Parathyroid adenoma (tissue), 2 donors: ENCODE results near the gene ADGRD1.

Experiments
- H2AFZ ChIP-seq: fragments of 300-600 bp; sonication (generic); one replicate; pipeline ENCODE4 v1.7.0; 2017; ENCODE audit warnings: antibody characterized with exemption, mild to moderate bottlenecking
- H3K27ac ChIP-seq: fragments of 300-600 bp; sonication (generic); one replicate; pipeline ENCODE4 v1.7.0; 2017
- H3K27me3 ChIP-seq: fragments of 300-600 bp; sonication (generic); one replicate; pipeline ENCODE4 v1.7.0; 2017; ENCODE audit warnings: low read length; ENCODE audit not compliant: control insufficient read depth, insufficient read depth
- H3K36me3 ChIP-seq: fragments of 300-600 bp; sonication (generic); one replicate; pipeline ENCODE4 v1.7.0; 2017; ENCODE audit warnings: low read length; ENCODE audit not compliant: control insufficient read depth, insufficient read depth
- H3K4me1 ChIP-seq: fragments of 300-600 bp; sonication (generic); one replicate; pipeline ENCODE4 v1.7.0; 2017; ENCODE audit warnings: control low read depth
- H3K4me2 ChIP-seq: fragments of 300-600 bp; sonication (generic); one replicate; pipeline ENCODE4 v1.7.0; 2017; ENCODE audit warnings: low read length
- H3K4me3 ChIP-seq: fragments of 300-600 bp; sonication (generic); one replicate; pipeline ENCODE4 v1.7.0; 2017; ENCODE audit warnings: low read depth, low read length
- H3K79me2 ChIP-seq: fragments of 300-600 bp; sonication (generic); one replicate; pipeline ENCODE4 v1.7.0; 2017; ENCODE audit warnings: control low read depth
- H3K9ac ChIP-seq: fragments of 300-600 bp; sonication (generic); one replicate; pipeline ENCODE4 v1.7.0; 2017; ENCODE audit warnings: mild to moderate bottlenecking
- H3K9me3 ChIP-seq: fragments of 300-600 bp; sonication (generic); one replicate; pipeline ENCODE4 v1.7.0; 2017; ENCODE audit warnings: low read length; ENCODE audit not compliant: control insufficient read depth
- CTCF ChIP-seq: fragments of 300-600 bp; sonication (generic); IDR thresholded peaks from one replicate; pipeline ENCODE4 v1.7.0; 2017; ENCODE audit warnings: antibody characterized with exemption, mild to moderate bottlenecking
- donor health status: primary hyperparathyroidism.

The ADGRD1 gene

DNA sequence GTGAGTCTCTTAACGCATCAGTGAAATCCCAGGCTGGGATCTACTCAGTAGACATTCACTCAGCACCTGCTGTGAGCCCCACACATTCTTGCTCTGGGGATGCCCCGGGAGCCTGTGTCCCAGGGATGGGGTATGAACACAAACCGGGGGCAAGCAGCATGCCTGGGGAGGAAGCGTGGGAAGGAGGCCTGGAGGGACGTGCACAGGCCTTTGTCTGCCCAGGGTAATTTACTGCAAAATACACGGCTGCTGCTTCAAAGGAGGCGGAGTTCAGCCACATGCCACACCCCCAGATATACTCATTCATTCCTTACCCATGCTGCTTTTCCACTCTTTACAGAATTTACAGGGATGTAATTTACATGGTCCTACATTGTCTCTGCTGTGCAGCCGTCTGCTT is 187.8 kb downstream of the ADGRD1 start:
- Histone ChIP-seq H3K36me3 (no peaks in the 10 kb centered on the region), H3K27me3 (no peaks in the 10 kb centered on the region), H3K27ac (no peak overlapping the region), H2AFZ (no peak overlapping the region), H3K4me2 (no peak overlapping the region), H3K79me2 (no peaks in the 10 kb centered on the region), H3K9ac (no peak overlapping the region), H3K4me3 (no peak overlapping the region), H3K4me1 (no peaks in the 10 kb centered on the region), H3K9me3 (no peaks in the 10 kb centered on the region)
- no peak for TF ChIP-seq CTCF

DNA sequence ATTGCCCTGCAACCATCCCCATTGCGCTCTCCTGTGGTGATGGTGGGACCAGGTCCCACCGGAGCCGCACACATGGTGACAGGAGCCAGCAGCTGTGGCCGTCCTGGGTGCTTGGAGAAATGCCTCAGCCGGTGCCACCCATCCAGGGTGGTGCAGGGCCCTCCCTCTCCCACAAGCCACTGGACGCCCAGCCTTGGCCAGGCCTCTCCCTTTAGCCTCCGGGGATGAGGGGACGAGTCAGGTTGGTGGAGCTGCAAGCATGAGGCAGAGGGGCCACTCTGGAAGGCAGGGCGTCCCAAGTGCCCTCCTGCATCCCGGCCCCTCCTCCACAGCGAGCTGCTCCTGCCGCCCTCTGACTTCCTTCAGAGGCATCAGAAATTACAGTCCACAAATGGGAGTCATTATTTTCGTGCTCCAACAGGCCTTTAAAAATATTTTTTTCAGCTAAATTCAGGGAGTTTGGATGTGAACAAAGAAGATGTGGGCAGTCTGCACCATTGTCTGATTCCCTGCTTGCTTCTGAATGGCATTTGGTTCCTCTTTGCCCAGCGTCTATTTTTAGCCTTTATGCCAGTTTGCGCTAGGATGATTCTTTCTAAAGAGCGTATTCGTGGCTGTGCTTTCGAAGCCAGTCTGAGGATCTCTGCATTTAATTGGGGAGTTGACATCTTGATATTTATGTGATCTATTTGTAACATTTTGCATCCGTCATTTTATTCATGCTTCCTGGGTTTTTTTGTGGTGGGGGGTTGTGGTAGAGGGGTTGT is 189.4 kb downstream of the ADGRD1 start:
- no peak overlapping the region for H3K27ac ChIP-seq
- H3K27me3 ChIP-seq: no peaks in the 10 kb centered on the region
- no peak for TF ChIP-seq CTCF
- no peaks in the 10 kb centered on the region for H3K36me3 ChIP-seq
- H3K4me3 ChIP-seq: no peak overlapping the region
- H3K4me2 ChIP-seq: no peak overlapping the region
- H3K9ac ChIP-seq: no peak overlapping the region
- no peak overlapping the region for H2AFZ ChIP-seq
- no peaks in the 10 kb centered on the region for H3K79me2 ChIP-seq
- H3K4me1 ChIP-seq: no peaks in the 10 kb centered on the region
- H3K9me3 ChIP-seq: no peaks in the 10 kb centered on the region

GRCh38 chr12:131146173-131146675 is 192.5 kb downstream of the ADGRD1 start:
- H2AFZ ChIP-seq: no peak overlapping the region
- H3K27me3 ChIP-seq: no peaks in the 10 kb centered on the region
- H3K4me2 ChIP-seq: no peak overlapping the region
- no peak overlapping the region for H3K4me3 ChIP-seq
- H3K9ac ChIP-seq: no peak overlapping the region
- no peak for TF ChIP-seq CTCF
- H3K79me2 ChIP-seq: no peaks in the 10 kb centered on the region
- H3K36me3 ChIP-seq: no peaks in the 10 kb centered on the region
- H3K4me1 ChIP-seq: no peaks in the 10 kb centered on the region
- H3K27ac ChIP-seq: no peak overlapping the region
- H3K9me3 ChIP-seq: no peaks in the 10 kb centered on the region

DNA sequence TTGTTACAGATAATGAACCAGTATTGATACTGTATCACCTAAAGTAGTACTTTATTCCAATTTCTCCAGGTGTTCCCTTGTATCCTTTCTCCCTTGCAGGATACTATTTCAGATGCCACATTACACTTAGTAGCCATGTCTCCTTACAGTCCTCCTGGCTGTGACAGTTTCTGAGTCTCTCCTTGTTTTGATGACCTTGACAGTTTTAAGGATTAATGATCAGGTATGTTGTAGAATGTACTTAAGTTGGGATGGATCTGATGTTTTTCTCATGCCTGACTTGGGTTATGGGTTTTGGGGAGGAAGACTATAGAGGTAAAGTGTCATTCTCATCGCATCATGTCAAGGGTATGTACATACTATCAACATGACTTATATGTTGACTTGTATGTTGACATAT is 193.6 kb downstream of the ADGRD1 start:
- no peak overlapping the region for H3K27ac ChIP-seq

More for the DNA sequence above, 193.6 kb downstream of the ADGRD1 start:
- no peak overlapping the region for H2AFZ ChIP-seq
- H3K4me3 ChIP-seq: no peak overlapping the region
- no peak overlapping the region for H3K9ac ChIP-seq
- TF ChIP-seq CTCF: no peak
- H3K36me3 ChIP-seq: no peaks in the 10 kb centered on the region
- H3K27me3 ChIP-seq: no peaks in the 10 kb centered on the region
- H3K9me3 ChIP-seq: no peaks in the 10 kb centered on the region
- no peak overlapping the region for H3K4me2 ChIP-seq
- H3K4me1 ChIP-seq: no peaks in the 10 kb centered on the region
- H3K79me2 ChIP-seq: no peaks in the 10 kb centered on the region
